ENCODE data around the gene NFATC2. TPM values are rescaled to one million over a fixed set of nuclear protein-coding genes. Genes with fewer than 3 reads are reported as not detected.

Gene NFATC2
- polyA plus RNA-seq, 1 donor from 2014 or later: not detected

DNA sequence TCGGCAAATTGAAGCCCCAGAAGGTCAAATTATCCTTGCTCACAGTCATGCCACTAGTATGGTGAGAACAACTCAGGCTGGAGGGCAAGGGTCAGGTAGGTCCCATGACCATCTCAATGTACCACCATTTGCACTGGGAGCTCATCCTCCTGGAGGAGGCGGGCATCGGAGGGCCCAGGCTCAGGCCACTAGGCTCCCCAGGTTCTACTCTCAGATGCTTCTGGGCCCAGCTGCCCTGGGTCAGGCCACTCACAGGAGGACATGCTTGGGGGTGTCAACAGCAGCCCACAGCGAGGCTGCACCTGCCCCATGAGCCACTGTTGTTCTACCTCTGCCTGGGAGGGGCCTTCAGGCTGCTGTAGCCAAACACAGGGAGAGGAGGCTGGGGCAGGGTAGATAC is 39.1 kb downstream of the NFATC2 start:
- H3K9ac ChIP-seq (ENCODE audit: low read length): no peak overlapping the region
- no peaks in the 10 kb centered on the region for H3K27me3 ChIP-seq (ENCODE audit: insufficient read depth, low read depth, low read length)
- H3K27ac ChIP-seq (ENCODE audit: low read length): no peak overlapping the region
- no peak overlapping the region for H2AFZ ChIP-seq (ENCODE audit: low read depth, low read length)
- H3K36me3 ChIP-seq (ENCODE audit: insufficient read depth, low read length): no peaks in the 10 kb centered on the region
- no peaks in the 10 kb centered on the region for H3K9me3 ChIP-seq (ENCODE audit: low read length)
- no peak for TF ChIP-seq CTCF (IDR thresholded peaks at IDR 0.05; ENCODE audit: poor library complexity, severe bottlenecking)
- no peak for TF ChIP-seq MXI1 (conservative IDR thresholded peaks at IDR 0.05; ENCODE audit: poor library complexity, severe bottlenecking)
- TF ChIP-seq SMC3 (conservative IDR thresholded peaks at IDR 0.05; ENCODE audit: poor library complexity): no peak
- no peaks in the 10 kb centered on the region for H3K79me2 ChIP-seq (replicated peaks; ENCODE audit: insufficient read depth, low read length)
- no peaks in the 10 kb centered on the region for H3F3A ChIP-seq (ENCODE audit: insufficient read depth, low read length, poor library complexity, severe bottlenecking)
- H3K4me2 ChIP-seq (ENCODE audit: low read length): no peak overlapping the region
- H4K20me1 ChIP-seq (ENCODE audit: insufficient read depth): no peaks in the 10 kb centered on the region
- H3K9me2 ChIP-seq (ENCODE audit: insufficient read depth, low read length): no peaks in the 10 kb centered on the region
- no peak overlapping the region for H3K4me3 ChIP-seq (ENCODE audit: low read length)

DNA sequence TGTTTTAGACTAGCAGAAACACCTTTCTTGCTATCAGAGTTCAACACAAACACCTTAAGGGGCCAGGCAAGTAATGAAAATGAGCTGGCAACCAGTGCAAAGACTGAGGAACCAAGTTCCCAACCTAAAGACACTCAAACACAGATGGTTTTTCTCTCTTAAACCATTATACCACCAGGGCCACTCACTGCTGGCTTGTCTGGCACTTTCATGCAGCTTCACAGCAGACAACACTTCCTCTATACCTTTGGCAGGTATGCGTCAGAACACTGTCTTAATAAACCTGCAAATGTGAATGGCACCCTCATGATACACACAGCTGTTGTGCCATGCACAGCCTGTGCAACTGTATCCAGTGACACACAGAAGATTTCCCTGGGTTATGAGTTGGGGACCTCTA is 41.6 kb downstream of the NFATC2 start:
- H3K27ac ChIP-seq (ENCODE audit: low read length): no peak overlapping the region
- H3K9ac ChIP-seq (ENCODE audit: low read length): no peak overlapping the region
- TF ChIP-seq SMC3 (conservative IDR thresholded peaks at IDR 0.05; ENCODE audit: poor library complexity) (no peak), CTCF (IDR thresholded peaks at IDR 0.05; ENCODE audit: poor library complexity, severe bottlenecking) (no peak), TAF1 (IDR thresholded peaks at IDR 0.05; ENCODE audit: low read depth) (no peak), EZH2 (IDR thresholded peaks at IDR 0.05; ENCODE audit: borderline replicate concordance, insufficient read depth, low read length, poor library complexity, severe bottlenecking) (no peak), MXI1 (conservative IDR thresholded peaks at IDR 0.05; ENCODE audit: poor library complexity, severe bottlenecking) (no peak), EP300 (conservative IDR thresholded peaks at IDR 0.05; ENCODE audit: poor library complexity, severe bottlenecking) (no peak), POLR2AphosphoS5 (IDR thresholded peaks at IDR 0.05) (no peak), RAD21 (conservative IDR thresholded peaks at IDR 0.05) (no peak)
- TF ChIP-seq, protein P1, sequence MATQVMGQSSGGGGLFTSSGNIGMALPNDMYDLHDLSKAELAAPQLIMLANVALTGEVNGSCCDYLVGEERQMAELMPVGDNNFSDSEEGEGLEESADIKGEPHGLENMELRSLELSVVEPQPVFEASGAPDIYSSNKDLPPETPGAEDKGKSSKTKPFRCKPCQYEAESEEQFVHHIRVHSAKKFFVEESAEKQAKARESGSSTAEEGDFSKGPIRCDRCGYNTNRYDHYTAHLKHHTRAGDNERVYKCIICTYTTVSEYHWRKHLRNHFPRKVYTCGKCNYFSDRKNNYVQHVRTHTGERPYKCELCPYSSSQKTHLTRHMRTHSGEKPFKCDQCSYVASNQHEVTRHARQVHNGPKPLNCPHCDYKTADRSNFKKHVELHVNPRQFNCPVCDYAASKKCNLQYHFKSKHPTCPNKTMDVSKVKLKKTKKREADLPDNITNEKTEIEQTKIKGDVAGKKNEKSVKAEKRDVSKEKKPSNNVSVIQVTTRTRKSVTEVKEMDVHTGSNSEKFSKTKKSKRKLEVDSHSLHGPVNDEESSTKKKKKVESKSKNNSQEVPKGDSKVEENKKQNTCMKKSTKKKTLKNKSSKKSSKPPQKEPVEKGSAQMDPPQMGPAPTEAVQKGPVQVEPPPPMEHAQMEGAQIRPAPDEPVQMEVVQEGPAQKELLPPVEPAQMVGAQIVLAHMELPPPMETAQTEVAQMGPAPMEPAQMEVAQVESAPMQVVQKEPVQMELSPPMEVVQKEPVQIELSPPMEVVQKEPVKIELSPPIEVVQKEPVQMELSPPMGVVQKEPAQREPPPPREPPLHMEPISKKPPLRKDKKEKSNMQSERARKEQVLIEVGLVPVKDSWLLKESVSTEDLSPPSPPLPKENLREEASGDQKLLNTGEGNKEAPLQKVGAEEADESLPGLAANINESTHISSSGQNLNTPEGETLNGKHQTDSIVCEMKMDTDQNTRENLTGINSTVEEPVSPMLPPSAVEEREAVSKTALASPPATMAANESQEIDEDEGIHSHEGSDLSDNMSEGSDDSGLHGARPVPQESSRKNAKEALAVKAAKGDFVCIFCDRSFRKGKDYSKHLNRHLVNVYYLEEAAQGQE (IDR thresholded peaks at IDR 0.05; ENCODE audit: borderline replicate concordance): no peak
- H3K4me3 ChIP-seq (ENCODE audit: low read length): no peak overlapping the region
- no peaks in the 10 kb centered on the region for H3K79me2 ChIP-seq (replicated peaks; ENCODE audit: insufficient read depth, low read length)
- H3K36me3 ChIP-seq (ENCODE audit: insufficient read depth, low read length): no peaks in the 10 kb centered on the region
- no peaks in the 10 kb centered on the region for H3K9me3 ChIP-seq (ENCODE audit: low read length)
- no peaks in the 10 kb centered on the region for H4K20me1 ChIP-seq (ENCODE audit: insufficient read depth)
- no peaks in the 10 kb centered on the region for H3K27me3 ChIP-seq (ENCODE audit: insufficient read depth, low read depth, low read length)
- H2AFZ ChIP-seq (ENCODE audit: low read depth, low read length): no peak overlapping the region
- no peaks in the 10 kb centered on the region for H3K9me2 ChIP-seq (ENCODE audit: insufficient read depth, low read length)
- H3F3A ChIP-seq (ENCODE audit: insufficient read depth, low read length, poor library complexity, severe bottlenecking): no peaks in the 10 kb centered on the region
- H3K4me2 ChIP-seq (ENCODE audit: low read length): no peak overlapping the region
